GM12891 (cell line): ENCODE data around the gene ADAMTS3.

Experiments used
- POLR2A ChIP-seq: IDR thresholded peaks from 2 replicates; pipeline ENCODE4 v1.6.1; 2011; ENCODE audit warnings: low read depth, low read length, control low read depth
- POLR2AphosphoS5 ChIP-seq: IDR thresholded peaks from 2 replicates; pipeline ENCODE4 v1.6.1; 2011; ENCODE audit warnings: low read depth, low read length, control low read depth

GRCh38 chr4:72358483-72358882, 210.5 kb downstream of the ADAMTS3 start:
- TF ChIP-seq POLR2A: no peak
- no peak for TF ChIP-seq POLR2AphosphoS5
